ENCODE measurements around the gene KIF21A.

GRCh38 chr12:39314547-39314946 is 128.4 kb downstream of the KIF21A start:
- TF ChIP-seq CTCF (IDR thresholded peaks at IDR 0.05 in 4 of 5, conservative IDR thresholded peaks at IDR 0.05 in 1 of 5) (no peak), POLR2A (IDR thresholded peaks at IDR 0.05) (no peak)
